Endothelial cell (in vitro differentiated cells): Measurements from ENCODE around the gene SCRN1. TPM values are rescaled to one million over a fixed set of nuclear protein-coding genes. Genes with fewer than 3 reads are reported as not detected.
A peak's percentile ranks its signal among the peaks of the same experiment; 100 is the strongest.

ENCODE experiments used
- DNase-seq: peaks from one replicate; pipeline ENCODE4 v3.0.0; 2021; ENCODE audit warnings: low spot score
- H3K27ac Mint-ChIP-seq: one replicate; pipeline ENCODE4 v1.8.0; 2021; ENCODE audit warnings: mixed read lengths, inconsistent platforms; ENCODE audit not compliant: unreplicated experiment
- H3K27me3 Mint-ChIP-seq: one replicate; pipeline ENCODE4 v1.8.0; 2021; ENCODE audit warnings: mild to moderate bottlenecking, moderate library complexity, mixed read lengths, inconsistent platforms; ENCODE audit not compliant: unreplicated experiment
- H3K36me3 Mint-ChIP-seq: one replicate; pipeline ENCODE4 v1.8.0; 2021; ENCODE audit warnings: mild to moderate bottlenecking, low read depth, mixed read lengths, inconsistent platforms; ENCODE audit not compliant: unreplicated experiment
- H3K4me1 Mint-ChIP-seq: one replicate; pipeline ENCODE4 v1.8.0; 2021; ENCODE audit warnings: mild to moderate bottlenecking, mixed read lengths, inconsistent platforms; ENCODE audit not compliant: unreplicated experiment
- H3K4me3 Mint-ChIP-seq: one replicate; pipeline ENCODE4 v1.8.0; 2021; ENCODE audit warnings: mild to moderate bottlenecking, mixed read lengths, inconsistent platforms; ENCODE audit not compliant: unreplicated experiment
- H3K9me3 Mint-ChIP-seq: one replicate; pipeline ENCODE4 v1.8.0; 2021; ENCODE audit warnings: mixed read lengths, inconsistent platforms; ENCODE audit not compliant: unreplicated experiment
- total RNA-seq: library from RNA; stranded (reverse); fragmentation: NEBNext Ultra II Directional; extraction: Animal tissue kit (Norgen Biotek cat#: 25700); gene quantifications from one replicate; pipeline ENCODE4 v1.2.1, GENCODE V29; 2021; ENCODE audit not compliant: unreplicated experiment
- TF ChIP-seq, protein P1 (sequence below): fragments of 200-600 bp; sonication (generic); IDR thresholded peaks from one replicate; pipeline ENCODE4 v1.5.0; 2021; ENCODE audit warnings: antibody characterized with exemption; ENCODE audit not compliant: unreplicated experiment

The SCRN1 gene
- total RNA-seq, 1 donor from 2014 or later: 64.4 TPM

DNA sequence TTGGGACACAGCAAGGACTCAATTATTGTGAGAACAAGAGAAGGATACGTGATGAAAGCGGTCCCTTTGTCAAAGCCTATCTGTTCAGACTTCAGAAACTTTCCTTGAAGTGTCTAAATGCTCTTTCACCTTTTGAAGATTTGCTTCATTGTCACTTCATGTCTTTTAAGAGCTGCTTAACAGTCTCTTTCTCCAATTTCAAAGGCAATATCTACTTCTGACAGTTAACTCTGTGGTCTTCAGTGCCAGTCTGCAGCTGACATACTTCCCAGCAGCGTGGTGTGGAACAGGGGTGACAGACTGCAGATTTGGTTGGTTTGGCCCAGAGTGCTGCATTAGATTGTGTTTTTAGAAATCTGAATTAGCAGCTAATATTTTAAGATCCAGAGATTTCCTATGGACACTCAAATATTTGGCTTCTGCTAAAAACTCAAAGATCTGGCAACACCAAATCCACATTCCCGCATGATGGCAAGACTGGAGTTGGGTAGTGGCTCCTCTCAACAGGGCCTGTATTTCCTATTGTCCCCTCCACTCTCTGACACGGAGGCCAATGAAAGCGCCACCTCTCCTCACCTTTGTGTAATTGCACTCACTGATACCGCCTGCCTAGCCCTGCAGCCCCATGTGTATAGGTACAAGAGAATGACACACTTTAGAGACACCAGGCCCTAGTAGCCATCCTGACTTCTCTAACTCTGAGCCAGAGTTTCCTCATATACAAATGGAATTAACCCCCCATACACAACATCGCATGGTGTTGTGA is 11.5 kb downstream of the SCRN1 start:
- peak; percentile 23 for DNase-seq
- H3K4me3 Mint-ChIP-seq: no peak overlapping the region
- no peaks in the 10 kb centered on the region for H3K9me3 Mint-ChIP-seq
- TF ChIP-seq, protein P1, sequence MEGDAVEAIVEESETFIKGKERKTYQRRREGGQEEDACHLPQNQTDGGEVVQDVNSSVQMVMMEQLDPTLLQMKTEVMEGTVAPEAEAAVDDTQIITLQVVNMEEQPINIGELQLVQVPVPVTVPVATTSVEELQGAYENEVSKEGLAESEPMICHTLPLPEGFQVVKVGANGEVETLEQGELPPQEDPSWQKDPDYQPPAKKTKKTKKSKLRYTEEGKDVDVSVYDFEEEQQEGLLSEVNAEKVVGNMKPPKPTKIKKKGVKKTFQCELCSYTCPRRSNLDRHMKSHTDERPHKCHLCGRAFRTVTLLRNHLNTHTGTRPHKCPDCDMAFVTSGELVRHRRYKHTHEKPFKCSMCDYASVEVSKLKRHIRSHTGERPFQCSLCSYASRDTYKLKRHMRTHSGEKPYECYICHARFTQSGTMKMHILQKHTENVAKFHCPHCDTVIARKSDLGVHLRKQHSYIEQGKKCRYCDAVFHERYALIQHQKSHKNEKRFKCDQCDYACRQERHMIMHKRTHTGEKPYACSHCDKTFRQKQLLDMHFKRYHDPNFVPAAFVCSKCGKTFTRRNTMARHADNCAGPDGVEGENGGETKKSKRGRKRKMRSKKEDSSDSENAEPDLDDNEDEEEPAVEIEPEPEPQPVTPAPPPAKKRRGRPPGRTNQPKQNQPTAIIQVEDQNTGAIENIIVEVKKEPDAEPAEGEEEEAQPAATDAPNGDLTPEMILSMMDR: peak; percentile 12
- H3K27me3 Mint-ChIP-seq: no peaks in the 10 kb centered on the region
- H3K4me1 Mint-ChIP-seq: peaks cover 13% of the 10 kb centered on the region
- H3K27ac Mint-ChIP-seq: no peak overlapping the region
- no peaks in the 10 kb centered on the region for H3K36me3 Mint-ChIP-seq

DNA sequence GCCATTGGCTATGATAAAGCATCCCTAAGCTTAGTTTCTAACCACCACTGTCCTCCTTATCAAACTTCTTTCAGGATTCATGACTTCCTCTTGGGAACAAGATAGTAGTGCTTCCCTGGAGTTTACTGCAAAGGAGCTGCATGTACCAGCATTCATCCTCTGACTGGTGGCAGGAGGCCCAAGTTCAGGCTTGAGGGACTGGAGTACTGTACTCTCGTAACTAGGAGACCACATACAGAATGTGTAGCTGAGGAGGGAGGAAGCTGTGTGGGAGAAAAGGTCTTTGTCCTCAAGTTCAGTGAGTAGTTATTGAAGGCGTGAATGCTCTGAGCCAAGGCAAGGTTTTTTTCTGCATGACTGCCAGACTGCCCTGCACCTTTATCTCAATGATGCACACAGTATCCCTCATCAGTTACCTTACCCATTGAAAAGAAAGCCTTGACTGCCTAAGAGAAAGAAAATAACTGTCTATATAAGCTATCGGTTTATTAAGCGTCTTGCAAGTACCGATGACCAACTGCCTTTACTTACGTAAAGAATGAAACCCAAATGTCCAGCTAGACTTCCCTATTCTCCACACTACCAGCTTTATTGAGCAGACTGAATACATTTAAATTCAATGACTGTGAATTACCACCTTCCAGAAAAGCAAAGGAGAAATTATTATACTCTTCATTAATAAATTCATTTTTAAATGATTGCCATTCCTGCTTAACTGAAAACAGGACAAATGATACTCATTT is 12.8 kb downstream of the SCRN1 start:
- TF ChIP-seq, protein P1: no peak
- no peak overlapping the region for H3K4me3 Mint-ChIP-seq
- no peak for DNase-seq
- no peaks in the 10 kb centered on the region for H3K9me3 Mint-ChIP-seq
- H3K36me3 Mint-ChIP-seq: no peaks in the 10 kb centered on the region
- no peak overlapping the region for H3K27ac Mint-ChIP-seq
- no peaks in the 10 kb centered on the region for H3K27me3 Mint-ChIP-seq
- peaks cover 13% of the 10 kb centered on the region for H3K4me1 Mint-ChIP-seq

DNA sequence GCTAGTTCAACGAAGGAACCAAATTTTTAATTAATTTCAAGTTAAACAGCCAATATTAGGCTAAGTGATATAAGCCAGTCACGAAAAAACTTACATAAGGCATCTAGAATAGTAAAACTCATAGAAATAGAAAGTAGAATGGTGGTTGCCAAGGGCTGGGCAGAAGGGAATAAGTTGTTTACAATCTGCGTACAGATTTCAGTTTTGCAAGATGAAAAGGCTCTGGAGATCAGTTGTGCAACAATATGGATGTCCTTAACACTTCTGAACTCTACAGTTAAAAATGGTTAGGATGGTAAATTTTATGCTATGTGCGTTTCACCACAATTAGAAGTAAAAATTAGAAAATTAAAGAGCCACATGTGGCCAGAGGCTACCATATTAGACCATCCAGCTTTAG is 13.3 kb downstream of the SCRN1 start:
- H3K27ac Mint-ChIP-seq: no peak overlapping the region
- no peak overlapping the region for H3K4me3 Mint-ChIP-seq
- DNase-seq: no peak
- no peaks in the 10 kb centered on the region for H3K9me3 Mint-ChIP-seq
- no peaks in the 10 kb centered on the region for H3K27me3 Mint-ChIP-seq
- no peaks in the 10 kb centered on the region for H3K36me3 Mint-ChIP-seq
- TF ChIP-seq, protein P1: no peak
- H3K4me1 Mint-ChIP-seq: peaks cover 13% of the 10 kb centered on the region

DNA sequence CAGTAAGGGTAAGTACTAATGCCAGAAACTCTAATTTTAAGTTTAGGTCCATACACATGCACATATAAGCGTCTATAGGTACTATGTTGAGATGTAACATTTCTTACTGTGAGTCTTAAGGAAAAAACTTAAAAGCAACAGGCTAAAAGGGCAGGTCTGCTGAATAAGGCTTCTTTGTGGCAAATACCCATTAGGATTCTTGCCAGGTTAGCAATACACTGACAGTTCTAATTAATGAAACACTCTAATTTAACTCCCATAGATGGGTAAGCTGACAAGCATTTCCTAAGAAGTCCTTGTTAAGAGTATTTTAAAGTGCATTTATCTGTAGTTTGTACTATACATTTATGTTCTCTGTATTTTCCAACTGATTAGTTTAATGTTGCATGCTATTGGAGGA is 14.0 kb downstream of the SCRN1 start:
- Mint-ChIP-seq H3K4me3 (no peak overlapping the region), H3K9me3 (no peaks in the 10 kb centered on the region), H3K27me3 (no peaks in the 10 kb centered on the region), H3K4me1 (peaks cover 13% of the 10 kb centered on the region), H3K36me3 (no peaks in the 10 kb centered on the region), H3K27ac (no peak overlapping the region)
- TF ChIP-seq, protein P1: no peak
- DNase-seq: no peak

DNA sequence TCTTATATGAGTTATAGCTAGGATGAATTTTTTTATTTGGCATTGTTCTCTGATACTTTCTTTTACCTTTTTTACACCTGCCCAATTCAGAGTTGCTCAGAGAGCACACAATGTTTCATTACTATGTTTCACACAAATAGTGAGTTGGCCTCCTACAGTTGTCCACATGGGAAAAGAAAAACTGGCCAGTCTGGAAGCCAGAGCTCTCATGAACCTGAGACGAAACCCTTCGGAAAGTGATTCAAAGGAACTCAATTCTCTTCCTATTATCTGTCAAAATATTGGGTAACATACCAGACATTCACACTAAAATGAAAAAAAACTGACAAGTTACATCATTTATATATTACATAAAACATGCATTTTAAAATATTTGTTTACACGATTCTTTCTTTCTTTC is 15.3 kb downstream of the SCRN1 start:
- no peak for DNase-seq
- Mint-ChIP-seq H3K4me3 (no peak overlapping the region), H3K36me3 (no peaks in the 10 kb centered on the region), H3K4me1 (peaks cover 16% of the 10 kb centered on the region), H3K27me3 (no peaks in the 10 kb centered on the region), H3K9me3 (no peaks in the 10 kb centered on the region), H3K27ac (no peak overlapping the region)
- TF ChIP-seq, protein P1: no peak
